SJSA1 (cell line): ENCODE results near the gene S100P. TPM values are rescaled to one million over a fixed set of nuclear protein-coding genes. Genes with fewer than 3 reads are reported as not detected.

ENCODE experiments used
- total RNA-seq: library from RNA; depleted of rRNA; stranded (reverse); fragments of >200 nt; shearing (Covaris generic); gene quantifications from 2 replicates; pipeline ENCODE4 v1.2.3, GENCODE V29; 2014; rRNA removed

The S100P gene
- total RNA-seq, 1 experiment from 2014 or later: not detected

Other genes starting within 250 kb of the S100P start
- gene PPP2R2C, start 221.3 kb upstream of the S100P start, total RNA-seq: not detected in 2 replicates
- gene MAN2B2, start 118.7 kb upstream of the S100P start, total RNA-seq: 6.7 and 12.1 TPM in 2 replicates
- 65.2 and 84.8 TPM in 2 replicates for gene MRFAP1, start 53.2 kb upstream of the S100P start, total RNA-seq
- gene MRFAP1L1, start 16.0 kb downstream of the S100P start, total RNA-seq: 37.4 and 41.0 TPM in 2 replicates
- gene BLOC1S4, start 22.3 kb downstream of the S100P start, total RNA-seq: 14.4 and 25.0 TPM in 2 replicates
- 7.7 and 19.8 TPM in 2 replicates for gene KIAA0232, start 88.8 kb downstream of the S100P start, total RNA-seq
- gene TBC1D14, start 215.9 kb downstream of the S100P start, total RNA-seq: 16.7 and 22.1 TPM in 2 replicates